GM18502 (cell line): ENCODE measurements around the gene PYCR2.
A peak's percentile ranks its signal among the peaks of the same experiment; 100 is the strongest.
"Not testable (repeated sequence)": the region's sequence is repeated elsewhere in the genome, so short reads cannot be mapped to it uniquely, and the experiment has no call there.

Experiments used
- ATAC-seq: cut with Tn5 transposase; IDR thresholded peaks from one replicate; pipeline ENCODE4 v1.9.1; 2021; ENCODE audit warnings: mild to moderate bottlenecking; ENCODE audit not compliant: unreplicated experiment, poor library complexity

Gene PYCR2

GRCh38 chr1:225923692-225924555 lies at the start of gene PYCR2:
Gene PYCR2 (minus strand): TSS chr1:225924250. CDS start chr1:225924110, 140 bp downstream.
- peak; percentile 98 for ATAC-seq

- no peak for ATAC-seq
Observed at GRCh38 chr1:225973158-225973557, 49.1 kb upstream of the PYCR2 start.

DNA sequence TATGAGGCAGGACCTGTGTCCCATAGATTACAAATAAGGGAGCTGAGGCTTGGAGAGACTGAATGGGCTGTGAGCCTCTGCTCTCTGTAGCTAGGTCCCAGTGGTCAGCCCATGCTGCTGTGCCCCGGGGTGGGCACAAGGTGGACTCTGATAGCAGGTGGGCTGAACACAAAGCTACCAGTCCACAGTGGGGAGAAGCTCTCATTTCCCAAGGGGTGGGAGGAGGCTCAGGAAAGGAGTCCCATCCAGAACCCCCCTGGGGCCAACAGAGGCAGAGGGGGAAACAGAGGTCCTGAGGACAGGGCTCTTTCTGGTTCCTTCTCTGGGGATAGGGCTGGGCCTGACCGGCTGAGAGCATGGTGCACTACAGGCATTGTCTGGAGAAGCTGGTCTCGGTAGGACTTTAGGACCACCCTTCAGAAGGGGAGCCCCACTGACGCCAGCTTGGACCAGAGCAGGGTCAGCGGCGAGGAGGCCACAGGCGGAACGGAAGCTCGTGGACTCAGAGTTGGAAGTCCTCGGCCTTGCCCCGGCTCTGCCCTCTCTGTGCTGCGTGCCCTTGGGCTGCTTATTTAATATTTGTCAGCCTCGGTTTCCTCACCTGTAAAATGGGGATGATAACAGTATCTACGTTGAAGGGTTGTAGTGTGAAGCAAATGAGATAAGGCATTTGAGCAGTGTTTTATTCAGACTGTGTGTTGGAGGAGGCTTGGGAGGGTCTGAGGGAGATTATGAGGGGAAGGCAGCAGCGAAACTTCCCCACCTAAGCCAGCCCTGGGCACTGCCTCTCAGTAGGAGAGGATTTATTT lies 48.5 kb upstream of the PYCR2 start:
- no peak for ATAC-seq

DNA sequence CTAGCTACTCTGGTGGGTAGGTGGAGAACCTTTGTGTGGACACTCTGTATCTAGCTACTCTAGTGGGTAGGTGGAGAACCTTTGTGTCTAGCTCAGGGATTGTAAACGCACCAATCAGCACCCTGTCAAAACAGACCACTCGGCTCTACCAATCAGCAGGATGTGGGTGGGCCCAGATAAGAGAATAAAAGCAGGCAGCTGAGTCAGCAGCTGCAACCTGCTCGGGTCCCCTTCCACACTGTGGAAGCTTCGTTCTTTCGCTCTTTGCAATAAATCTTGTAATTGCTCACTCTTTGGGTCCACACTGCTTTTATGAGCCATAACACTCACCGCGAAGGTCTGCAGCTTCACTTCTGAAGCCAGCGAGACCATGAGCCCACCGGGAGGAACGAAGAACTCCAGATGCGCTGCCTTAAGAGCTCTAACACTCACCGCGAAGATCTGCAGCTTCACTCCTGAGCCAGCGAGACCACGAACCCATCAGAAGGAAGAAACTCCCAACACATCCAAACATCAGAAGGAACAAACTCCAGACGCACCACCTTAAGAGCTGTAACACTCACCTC lies 46.6 kb upstream of the PYCR2 start:
- ATAC-seq = not testable (repeated sequence)

GRCh38 chr1:225969751-225970150 lies 45.7 kb upstream of the PYCR2 start:
- not testable (repeated sequence) for ATAC-seq

- no peak for ATAC-seq
Observed at GRCh38 chr1:225965231-225965630, 41.2 kb upstream of the PYCR2 start.

GRCh38 chr1:225963735-225964530 lies 39.9 kb upstream of the PYCR2 start:
- ATAC-seq = no peak

DNA sequence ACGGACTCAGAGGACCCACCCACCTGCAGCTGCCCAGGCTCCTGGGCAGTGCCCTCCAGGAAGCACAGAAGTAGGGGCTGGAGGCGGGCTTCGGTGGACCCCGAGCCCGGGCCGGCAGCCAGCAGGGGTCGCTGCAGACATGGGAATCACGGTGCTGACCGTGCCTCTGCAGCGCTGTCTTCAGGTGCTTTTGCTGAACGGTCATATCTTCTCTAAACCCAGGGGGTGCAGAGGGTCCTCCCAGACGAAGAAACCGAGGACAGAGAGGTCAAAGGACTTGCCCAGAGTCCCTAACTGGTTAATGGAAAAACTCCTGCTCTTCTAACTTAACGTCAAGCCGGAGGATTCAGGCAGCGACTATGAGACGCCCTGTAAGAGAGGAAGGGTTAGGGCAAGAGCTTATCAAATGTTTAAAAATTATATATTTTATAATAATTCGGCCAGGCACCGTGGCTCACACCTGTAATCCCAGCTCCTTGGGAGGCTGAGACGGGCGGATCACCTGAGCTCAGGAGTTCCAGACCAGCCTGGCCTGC lies 38.5 kb upstream of the PYCR2 start:
- peak; percentile 75 for ATAC-seq

DNA sequence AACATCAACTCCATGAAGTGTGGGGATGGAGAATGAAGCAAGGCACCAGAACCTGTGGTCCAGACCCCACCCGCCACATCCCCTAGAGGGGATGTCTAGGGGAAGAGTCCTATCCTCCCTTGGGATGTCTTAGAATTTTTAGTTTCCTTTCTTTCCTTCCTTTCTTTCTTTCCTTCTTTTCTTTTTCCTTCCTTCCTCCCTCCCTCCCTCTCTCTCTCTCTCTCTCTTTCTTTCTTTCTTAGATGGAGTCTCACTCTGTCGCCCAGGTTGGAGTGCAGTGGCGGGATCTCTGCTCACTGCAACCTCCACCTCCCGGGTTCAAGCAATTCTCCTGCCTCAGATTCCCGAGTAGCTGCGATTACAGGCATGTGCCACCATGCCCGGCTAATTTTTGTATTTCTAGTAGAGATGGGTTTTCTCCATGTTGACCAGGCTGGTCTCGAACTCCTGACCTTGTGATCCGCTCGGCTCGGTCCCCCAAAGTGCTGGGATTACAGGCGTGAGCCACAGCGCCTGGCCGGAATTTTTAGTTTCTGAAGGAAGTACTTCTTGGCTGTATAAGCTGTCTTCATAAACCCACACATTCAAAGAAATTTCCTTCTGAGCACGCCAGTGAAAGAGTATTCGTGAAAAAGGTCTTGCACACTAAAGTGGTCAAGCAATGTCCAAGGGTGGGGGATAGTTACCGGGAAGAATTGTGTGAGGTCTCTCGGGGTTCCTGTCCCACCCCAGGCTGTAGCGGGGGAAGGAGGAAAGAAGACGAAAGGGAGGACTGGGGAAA lies 37.8 kb upstream of the PYCR2 start:
- ATAC-seq = no peak

GRCh38 chr1:225958041-225958440 lies 34.0 kb upstream of the PYCR2 start:
- ATAC-seq = no peak

- no peak for ATAC-seq
Observed at GRCh38 chr1:225954753-225955152, 30.7 kb upstream of the PYCR2 start.

- no peak for ATAC-seq
Observed at GRCh38 chr1:225953315-225953714, 29.3 kb upstream of the PYCR2 start.

- no peak for ATAC-seq
Observed at GRCh38 chr1:225950905-225951497, 27.0 kb upstream of the PYCR2 start.

GRCh38 chr1:225949041-225949440 lies 25.0 kb upstream of the PYCR2 start:
- ATAC-seq = no peak

- ATAC-seq = no peak
Observed at GRCh38 chr1:225946803-225947202, 22.8 kb upstream of the PYCR2 start.

GRCh38 chr1:225946082-225946620 lies 22.1 kb upstream of the PYCR2 start:
- ATAC-seq = no peak

- no peak for ATAC-seq
Observed at GRCh38 chr1:225945564-225945963, 21.5 kb upstream of the PYCR2 start.

GRCh38 chr1:225944951-225945350 lies 20.9 kb upstream of the PYCR2 start:
- peak; percentile 76 for ATAC-seq

GRCh38 chr1:225944387-225944786 lies 20.3 kb upstream of the PYCR2 start:
- ATAC-seq = no peak
